Endothelial cell of umbilical vein (primary cell): Measurements from ENCODE around the gene ANP32E.
"Not testable (repeated sequence)": the region's sequence is repeated elsewhere in the genome, so short reads cannot be mapped to it uniquely, and the experiment has no call there.

ENCODE experiments used
- EZH2 ChIP-seq: IDR thresholded peaks from 2 replicates; pipeline ENCODE4 v1.6.1; 2012; ENCODE audit warnings: borderline replicate concordance, low read depth, mild to moderate bottlenecking, moderate library complexity, low read length, inconsistent platforms; ENCODE audit not compliant: severe bottlenecking
- FOS ChIP-seq: IDR thresholded peaks from 2 replicates; pipeline ENCODE4 v1.6.1; 2011; ENCODE audit warnings: mild to moderate bottlenecking, low read length, moderate library complexity, borderline replicate concordance; ENCODE audit not compliant: insufficient read depth
- GATA2 ChIP-seq: IDR thresholded peaks from 2 replicates; pipeline ENCODE4 v1.7.0; 2011; ENCODE audit warnings: low read depth, mild to moderate bottlenecking, moderate library complexity, mixed read lengths, low read length; ENCODE audit not compliant: insufficient read length, insufficient read depth
- JUN ChIP-seq: IDR thresholded peaks from 2 replicates; pipeline ENCODE4 v1.6.1; 2011; ENCODE audit warnings: borderline replicate concordance, low read depth; ENCODE audit not compliant: insufficient read length, insufficient read depth
- MAX ChIP-seq: IDR thresholded peaks from 2 replicates; pipeline ENCODE4 v1.6.1; 2011; ENCODE audit not compliant: insufficient read depth, insufficient read length
- POLR2A ChIP-seq: IDR thresholded peaks from 2 replicates; pipeline ENCODE4 v1.6.1; 2012; ENCODE audit warnings: low read depth, mild to moderate bottlenecking, control low read depth, low read length
- POLR2AphosphoS5 ChIP-seq: IDR thresholded peaks from 2 replicates; pipeline ENCODE4 v1.6.1; 2012; ENCODE audit warnings: low read depth, mild to moderate bottlenecking, control low read depth, low read length, moderate library complexity; ENCODE audit not compliant: insufficient read depth
- TF ChIP-seq, protein P1 (sequence below), 2 donors: IDR thresholded peaks; 1 replicate in 1 of 2; 2 replicates in 1 of 2; pipeline ENCODE4 v1.5.1; 2011; ENCODE audit warnings: low read length in 2 of 2, mild to moderate bottlenecking in 2 of 2, moderate library complexity in 2 of 2, control low read depth in 1 of 2, inconsistent platforms in 1 of 2, low read depth in 1 of 2; ENCODE audit not compliant: insufficient read depth in 1 of 2; ENCODE audit errors: extremely low read depth in 1 of 2

GRCh38 chr1:150186438-150186788 is 49.5 kb downstream of the ANP32E start:
- TF ChIP-seq, protein P1, sequence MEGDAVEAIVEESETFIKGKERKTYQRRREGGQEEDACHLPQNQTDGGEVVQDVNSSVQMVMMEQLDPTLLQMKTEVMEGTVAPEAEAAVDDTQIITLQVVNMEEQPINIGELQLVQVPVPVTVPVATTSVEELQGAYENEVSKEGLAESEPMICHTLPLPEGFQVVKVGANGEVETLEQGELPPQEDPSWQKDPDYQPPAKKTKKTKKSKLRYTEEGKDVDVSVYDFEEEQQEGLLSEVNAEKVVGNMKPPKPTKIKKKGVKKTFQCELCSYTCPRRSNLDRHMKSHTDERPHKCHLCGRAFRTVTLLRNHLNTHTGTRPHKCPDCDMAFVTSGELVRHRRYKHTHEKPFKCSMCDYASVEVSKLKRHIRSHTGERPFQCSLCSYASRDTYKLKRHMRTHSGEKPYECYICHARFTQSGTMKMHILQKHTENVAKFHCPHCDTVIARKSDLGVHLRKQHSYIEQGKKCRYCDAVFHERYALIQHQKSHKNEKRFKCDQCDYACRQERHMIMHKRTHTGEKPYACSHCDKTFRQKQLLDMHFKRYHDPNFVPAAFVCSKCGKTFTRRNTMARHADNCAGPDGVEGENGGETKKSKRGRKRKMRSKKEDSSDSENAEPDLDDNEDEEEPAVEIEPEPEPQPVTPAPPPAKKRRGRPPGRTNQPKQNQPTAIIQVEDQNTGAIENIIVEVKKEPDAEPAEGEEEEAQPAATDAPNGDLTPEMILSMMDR (IDR thresholded peaks at IDR 0.05; ENCODE audit: extremely low read depth in 1 of 2, insufficient read depth in 1 of 2, low read depth in 1 of 2, low read length in 2 of 2) = not testable (repeated sequence)
- TF ChIP-seq POLR2A, MAX, EZH2, POLR2AphosphoS5, FOS, GATA2, JUN: not testable (repeated sequence)
